ENCODE measurements around the gene TEX36.
"Not testable (repeated sequence)": the region's sequence is repeated elsewhere in the genome, so short reads cannot be mapped to it uniquely, and the experiment has no call there.

The TEX36 gene, protein sequence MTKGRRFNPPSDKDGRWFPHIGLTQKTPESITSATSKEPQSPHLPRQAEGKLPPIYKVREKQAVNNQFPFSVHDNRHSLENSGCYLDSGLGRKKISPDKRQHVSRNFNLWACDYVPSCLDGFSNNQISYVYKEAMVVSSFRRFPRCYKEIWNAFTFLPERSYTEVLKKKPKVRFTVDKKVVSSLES

DNA sequence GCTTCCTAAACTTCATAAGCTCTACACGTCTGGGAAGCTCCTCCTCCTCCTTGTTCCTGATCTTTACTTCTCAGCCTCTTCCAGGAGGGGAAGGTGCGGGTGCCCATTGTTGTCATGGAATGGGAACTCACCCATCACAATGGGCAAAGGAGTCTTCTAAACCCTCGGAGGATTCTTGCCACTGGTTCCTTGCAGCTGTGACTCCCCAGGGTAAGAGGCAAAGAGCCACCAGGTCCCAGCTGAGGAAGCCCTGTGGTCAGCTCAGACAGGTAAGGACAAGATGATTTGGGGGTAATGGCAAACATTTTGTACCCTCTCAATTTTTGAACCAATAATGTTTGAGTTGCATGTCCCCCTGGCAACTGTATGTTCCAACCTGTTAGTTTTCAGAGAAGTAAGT is at the start of gene TEX36:
TEX36 (minus strand) TSS at position 101 of the 400 bp plus-strand sequence. CDS start 174 bp downstream, outside the sequence.
- no peak for DNase-seq

DNA sequence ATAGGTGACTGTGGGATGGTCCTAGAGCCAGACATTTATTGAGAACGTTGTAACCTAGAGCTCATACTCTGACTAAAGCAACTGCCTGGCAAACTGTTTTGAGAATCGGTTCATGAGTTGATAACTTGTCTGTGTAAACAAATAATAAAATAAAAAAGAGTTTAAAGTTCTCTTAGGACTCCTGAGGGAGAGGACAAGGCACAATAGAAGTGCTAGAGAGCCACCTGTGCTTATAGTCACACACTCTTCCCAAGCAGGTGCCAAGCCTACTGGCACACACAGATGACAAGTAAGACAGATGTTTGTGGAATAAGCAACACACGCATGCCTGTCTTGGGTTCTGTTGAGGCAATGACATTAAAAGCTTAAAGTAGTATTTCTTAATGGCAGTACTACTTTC is 44.5 kb upstream of the TEX36 start:
- DNase-seq, result no peak

DNA sequence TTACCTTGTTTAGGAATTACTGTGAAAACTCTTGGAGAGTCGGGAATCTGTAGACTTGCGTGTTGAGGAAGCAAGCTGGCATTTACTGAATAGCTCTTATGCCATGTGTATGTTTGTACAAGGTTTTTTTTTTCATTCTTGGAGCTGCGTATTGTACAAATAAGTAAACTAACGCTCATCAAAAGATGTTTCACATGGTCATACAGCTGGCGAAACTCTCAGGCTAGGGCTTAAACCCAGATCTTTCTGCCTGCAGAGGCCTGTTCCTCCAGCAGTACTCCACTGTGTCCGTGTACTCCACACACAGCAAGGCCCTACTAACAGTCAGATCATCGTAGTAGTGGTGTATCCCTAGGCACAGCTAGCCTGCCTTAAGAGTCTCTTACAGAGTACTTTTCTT is 44.0 kb upstream of the TEX36 start:
- no peak for DNase-seq

DNA sequence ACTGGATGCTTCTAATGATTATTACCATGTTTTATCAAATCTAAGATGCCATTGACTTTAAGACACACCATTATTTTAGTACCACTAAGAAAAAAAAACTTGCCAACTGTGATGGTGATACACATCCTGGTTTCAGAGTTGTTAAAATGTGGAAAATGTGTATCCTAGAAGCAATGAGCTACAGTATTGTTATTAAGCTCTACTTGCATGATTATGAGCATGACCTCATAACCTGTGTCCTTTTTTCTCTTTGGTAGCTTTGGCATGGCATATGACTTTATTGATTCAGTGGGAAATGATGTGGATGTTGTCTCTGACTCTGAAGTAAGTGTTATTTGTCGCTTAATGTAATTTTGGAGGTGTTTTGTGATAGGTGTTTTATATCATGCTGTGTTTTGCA is 39.8 kb upstream of the TEX36 start:
- no peak for DNase-seq

DNA sequence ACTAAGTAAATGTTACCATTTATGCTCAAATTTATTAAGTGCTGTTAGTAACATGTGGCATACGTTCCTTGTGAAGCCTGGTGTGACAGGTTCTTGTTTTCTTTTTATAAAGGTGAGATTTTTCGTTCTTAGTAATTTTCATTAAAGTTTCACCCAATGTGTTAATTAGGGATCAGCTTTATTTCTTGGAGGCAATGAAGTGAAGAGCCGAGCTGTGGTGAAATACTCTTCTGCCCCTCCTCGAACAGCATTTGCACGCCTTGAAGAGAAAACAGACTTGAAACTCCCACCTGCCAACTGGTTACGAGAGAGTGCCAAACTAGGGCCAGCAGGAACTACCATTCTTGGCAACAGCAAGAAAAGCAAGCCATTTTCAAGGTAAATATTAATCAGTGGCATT is 38.1 kb upstream of the TEX36 start:
- DNase-seq, result no peak

DNA sequence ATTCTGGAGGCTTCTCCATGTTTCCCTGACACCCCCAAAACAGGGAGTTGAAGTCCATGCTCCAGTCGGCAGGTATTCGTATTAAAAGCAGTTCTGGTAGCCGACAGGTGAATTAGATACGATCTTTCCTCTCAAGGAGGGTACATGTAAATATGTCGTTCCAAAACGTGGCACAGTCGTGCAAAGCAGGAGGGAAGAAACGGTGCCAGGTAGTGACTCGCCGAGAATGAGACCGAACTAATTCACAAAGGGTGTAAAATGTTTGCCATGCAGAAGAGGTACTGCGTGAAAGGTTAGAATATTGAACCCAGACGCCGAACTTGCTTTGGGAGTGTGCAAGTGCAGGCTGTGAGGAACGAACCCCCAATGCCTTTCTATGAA is 37.0 kb upstream of the TEX36 start:
- DNase-seq, result peak; percentile 29

DNA sequence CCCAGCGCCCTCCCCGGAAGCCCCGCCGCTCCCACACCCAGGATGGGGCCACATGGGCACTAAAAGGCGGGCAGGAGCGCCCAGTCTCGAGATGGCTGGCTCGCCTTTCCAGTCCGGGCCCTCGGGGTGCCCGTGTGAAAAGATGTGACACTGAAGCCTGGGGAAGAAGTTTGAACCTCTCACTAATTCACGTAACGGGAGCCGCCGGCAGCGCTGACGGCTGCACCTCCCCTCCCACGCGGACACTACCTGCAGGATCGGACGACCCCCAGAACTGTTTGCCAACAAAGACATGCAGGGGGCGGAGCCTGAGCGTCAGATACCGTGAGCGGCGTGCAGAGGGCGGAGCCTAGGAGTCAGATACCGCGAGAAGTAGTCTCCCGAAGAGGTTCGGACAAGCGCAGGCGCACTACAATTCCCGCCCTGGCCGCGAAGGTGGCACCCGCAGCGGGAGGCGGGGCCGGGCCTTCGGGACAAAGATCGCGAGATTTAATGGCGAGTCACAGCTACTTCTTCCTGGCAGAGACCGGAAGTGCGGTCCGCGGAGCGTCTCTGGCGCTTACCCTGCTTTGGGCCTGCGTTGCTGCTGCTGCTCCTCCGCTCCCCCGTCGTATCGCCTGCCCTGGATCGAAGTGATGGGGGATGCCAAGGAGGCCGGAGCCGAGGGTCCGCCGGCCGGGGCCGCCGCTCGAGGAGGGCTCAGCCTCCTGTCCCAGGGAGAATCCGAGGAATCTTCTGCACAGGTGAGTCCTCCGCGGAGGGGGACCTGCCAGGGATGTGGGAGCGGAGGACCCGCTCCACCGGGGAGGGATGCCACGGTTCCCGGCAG is 36.4 kb upstream of the TEX36 start, which contains the start of gene EDRF1:
EDRF1 (plus strand) TSS at position 537 of the 829 bp plus-strand sequence; CDS start at position 636, 99 bp downstream.
- DNase-seq, result peak; percentile 99

DNA sequence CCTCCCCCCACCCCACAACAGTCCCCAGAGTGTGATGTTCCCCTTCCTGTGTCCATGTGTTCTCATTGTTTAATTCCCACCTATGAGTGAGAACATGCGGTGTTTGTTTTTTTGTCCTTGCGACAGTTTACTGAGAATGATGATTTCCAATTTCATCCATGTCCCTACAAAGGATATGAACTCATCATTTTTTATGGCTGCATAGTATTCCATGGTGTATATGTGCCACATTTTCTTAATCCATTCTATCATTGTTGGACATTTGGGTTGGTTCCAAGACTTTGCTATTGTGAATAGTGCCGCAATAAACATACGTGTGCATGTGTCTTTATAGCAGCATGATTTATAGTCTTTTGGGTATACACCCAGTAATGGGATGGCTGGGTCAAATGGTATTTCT is 31.8 kb upstream of the TEX36 start:
- DNase-seq, result not testable (repeated sequence)

DNA sequence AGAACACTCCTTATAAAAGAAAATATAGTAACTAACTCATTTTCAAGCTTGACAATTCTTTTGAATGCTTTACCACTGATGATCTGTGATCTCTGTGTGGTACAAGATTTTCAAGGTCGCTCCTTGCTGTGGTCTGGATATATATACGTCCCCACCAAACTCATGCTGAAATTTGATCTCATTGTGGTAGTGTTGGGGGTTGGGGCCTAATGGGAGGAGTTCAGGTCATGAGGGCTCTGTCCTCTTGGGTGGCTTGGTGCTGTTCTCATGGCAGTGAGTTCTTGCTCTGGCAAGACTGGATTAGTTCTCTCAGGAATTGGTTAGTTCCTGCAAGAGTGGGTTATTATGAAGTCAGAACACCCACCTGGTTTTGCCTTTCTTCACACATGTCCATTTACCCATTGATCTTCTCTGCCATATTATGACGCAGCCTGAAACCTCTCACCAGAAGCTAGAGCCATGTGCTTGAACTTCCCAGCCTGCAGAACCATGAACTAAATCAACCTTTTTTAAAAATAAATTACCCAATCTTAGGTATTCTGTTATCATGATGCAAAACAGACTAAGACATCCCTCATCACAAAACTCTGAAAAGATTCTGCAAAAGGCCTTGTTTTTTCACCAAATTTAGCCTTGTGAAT is 28.3 kb upstream of the TEX36 start:
- DNase-seq, result no peak

DNA sequence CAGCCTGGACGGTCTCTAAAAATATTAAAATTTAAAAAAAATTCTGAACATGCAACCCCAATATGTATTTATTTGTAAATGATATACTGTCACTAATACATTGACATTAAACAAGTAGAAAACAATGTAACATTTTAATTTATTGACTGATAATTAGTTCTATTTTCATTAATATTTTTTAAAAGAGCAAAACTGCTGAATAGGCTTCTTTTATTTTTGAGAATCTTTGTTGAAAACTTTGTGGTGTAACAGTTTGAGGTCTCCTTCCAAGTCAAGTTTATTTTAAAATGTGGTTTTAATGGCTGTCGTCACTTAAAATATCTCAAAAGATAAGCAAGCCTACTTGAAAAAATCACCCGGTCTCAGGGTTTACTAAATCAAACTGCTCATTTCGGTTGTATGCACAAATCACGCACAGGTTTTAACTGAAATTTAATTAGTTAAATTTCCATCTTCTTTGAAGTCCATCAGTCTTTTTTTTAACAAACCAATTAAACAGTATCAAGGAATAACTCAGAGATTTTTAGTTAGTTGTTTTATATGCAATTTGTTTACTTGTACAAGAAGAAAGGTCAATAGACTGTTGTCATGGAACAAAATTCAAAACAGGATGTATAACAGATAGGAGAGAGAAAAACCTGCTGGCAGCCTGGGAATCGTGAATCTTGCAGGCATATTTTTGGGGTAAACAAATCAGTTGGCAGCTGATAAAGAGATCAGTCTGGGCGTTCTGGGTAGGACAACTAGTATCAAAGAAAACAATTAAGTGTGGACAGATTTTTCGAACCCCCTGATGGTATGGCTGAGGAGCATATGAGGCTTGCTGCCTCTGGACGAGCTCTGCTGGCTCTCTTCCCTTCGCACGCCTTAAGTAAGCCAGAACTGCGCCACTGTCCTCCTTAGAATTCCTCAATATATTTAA is 26.9 kb upstream of the TEX36 start:
- DNase-seq, result no peak

DNA sequence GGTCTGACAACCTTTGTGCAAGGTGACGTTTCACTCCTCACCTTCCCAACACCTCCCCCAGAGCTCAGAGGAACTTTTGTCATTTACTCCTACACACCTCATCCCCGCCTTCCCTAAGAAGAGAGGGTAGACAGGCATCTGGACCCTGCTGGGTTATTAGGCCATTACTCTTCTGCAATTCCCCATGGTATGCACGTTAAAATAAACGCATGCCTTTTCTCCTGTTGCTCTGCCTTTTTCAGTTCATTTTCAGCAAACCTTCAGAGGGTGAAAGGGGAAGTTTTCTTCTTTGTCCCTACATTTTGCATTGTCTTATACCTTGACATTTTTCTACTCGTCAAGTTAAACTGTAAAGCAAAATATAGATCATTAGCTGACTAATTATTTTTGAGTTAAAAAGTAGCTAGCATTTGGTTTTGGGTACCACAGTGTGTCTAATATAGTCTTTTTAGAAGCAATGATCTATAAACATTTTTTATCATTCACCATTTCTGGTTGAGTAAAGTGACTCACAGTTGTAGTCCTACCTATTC is 26.1 kb upstream of the TEX36 start:
- DNase-seq, result no peak

DNA sequence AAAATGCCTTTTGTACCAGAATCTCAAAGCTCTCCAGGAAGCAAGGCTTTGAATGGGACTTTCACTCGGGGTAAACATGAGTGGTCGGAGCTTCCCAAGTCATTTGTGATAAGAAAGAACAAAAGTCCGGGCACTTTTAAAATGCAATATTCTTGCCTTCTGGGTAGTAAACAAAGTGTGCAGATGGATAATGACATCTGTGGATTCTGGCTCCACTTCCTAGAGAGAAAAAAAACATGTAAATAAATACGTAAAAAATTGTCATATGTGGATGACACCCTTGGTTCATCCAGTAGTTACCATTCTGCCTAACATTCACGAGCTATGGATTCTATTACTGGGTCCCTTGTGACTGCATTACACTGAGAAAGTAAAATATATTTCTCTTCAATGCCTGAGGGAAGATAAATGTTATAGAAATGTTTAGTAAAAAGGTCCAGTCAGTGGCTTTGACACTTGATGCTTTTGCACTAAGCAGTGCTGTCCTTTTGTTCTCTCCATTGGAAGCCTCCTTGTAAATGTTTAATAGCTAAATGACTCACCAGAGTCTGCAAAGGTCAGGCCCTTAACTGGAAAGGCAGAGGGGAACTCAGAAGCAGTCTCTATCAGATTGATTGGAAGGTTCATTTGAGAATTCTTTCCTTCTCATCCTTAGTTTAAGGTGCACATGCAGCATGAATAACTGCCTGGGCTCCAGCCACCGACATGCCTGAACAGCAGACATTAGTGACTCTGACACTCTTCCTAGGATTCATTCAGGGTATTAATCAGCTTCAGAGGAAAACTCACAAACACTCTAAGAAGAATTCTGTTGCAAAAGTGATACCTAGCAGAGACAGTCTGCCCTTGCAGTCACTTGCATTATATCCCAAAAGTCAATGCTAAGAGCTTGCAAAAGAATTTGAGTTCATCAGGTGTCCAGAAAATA is 24.8 kb upstream of the TEX36 start:
- no peak for DNase-seq

DNA sequence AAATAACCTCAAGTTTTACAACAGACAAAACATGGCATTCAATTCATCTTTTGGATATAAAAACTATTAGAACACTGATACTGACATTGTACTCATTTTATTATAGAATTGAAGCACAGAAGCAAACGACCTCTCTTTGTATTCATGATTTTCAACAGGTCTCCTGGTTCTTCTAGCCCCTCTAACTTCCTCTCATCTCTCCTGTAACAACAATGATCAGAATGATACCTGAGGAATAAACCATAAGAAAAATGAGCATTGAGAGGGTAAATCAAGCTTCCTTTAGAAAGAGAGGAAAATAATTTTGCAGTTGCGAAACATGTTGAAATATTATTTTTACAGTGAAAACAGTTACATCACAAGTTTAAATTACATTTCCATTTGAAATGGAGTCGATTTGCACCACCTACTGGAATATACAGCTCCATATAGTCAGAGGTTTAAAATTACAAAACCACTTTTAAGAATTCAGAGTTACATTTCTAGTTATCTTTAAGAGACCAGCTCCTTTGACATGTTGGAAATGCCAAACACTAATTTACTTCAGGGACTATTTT is 17.5 kb upstream of the TEX36 start:
- peak; percentile 7 for DNase-seq

DNA sequence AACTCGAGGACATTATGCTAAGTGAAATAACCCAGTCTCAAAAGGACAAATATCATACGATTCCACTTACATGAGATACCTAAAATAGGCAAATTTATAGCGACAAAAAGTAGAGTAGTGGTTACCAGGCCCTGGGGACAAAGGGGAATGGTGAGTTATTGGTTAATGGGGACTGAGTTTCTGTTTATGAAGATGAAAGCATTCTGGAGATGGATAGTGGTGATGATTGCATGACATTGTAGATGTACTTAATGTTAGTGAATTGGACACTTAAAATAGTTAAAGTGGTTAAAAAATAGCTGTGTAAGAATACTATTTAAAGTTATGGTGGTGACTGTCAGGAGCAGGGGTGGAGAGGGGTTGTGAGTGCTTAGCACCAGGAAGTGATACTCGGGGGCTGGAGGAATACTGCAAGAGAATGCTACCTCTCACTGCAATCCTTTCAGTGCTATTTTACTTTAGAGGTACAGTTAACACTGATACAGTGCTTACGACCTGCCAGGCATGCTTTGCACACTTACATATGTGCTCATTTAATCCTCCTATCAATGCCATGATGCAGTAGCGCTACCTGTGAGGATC is 16.7 kb upstream of the TEX36 start:
- DNase-seq, result no peak

DNA sequence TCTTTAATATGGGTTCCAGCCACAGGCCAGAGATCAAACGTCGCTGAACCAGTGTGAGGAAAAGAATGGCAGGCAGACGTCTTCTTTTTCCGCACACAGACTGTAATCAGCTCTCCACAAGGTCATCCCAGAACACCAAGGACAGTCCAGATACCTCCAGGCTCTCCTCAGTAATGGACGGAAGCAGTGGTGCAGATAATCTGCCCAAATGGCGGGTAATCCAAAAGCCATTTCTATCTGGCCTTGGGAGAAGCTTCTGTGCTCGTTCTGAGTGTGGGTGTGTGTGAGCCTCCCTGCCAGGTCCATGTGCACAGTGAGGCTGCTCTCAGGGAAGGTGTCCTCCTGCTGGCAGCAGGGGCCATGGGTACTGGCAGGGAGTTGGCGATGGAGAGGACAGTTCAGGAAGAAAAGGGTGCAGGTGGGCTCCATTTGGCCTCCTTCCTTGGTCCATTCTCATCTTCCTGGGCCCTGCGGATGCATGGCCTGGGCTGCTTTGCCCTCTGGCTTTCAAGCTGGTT is 15.6 kb upstream of the TEX36 start:
- DNase-seq, result no peak

DNA sequence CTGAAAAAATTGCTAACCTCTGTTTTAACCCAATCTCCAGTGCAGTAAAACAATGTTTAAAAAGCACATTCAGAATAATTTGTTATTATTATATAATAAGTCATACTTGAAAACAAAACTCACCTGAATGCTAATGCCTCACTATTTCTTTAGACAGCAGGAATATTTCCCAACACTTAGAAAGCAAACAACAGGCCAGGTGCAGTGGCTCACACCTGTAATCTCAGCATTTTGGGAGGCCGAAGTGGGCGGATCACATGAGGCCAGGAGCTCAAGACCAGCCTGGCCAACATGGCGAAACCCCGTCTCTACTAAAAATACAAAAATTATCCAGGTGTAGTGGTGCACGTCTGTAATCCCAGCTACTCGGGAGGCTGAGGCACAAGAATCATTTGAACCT is 13.9 kb upstream of the TEX36 start:
- not testable (repeated sequence) for DNase-seq

DNA sequence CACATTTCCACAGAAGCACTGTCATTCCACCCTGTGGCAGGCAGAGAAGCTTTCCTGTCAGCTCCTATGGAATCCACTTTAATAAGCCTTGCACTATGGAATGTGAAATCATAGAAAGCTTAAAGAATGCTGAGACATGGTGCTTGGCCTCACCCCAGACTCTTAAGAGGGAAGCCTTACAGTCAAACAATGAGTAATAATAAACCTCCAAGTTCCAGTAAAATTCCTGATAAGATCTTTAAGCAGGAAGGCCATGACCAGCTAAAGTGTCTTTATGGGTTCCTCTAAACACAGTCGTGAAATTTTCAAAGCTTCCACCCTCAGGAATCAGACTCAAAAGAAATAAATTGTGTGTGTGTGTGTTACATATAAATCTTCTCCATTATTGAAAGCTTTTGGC is 11.9 kb upstream of the TEX36 start:
- DNase-seq, result no peak

DNA sequence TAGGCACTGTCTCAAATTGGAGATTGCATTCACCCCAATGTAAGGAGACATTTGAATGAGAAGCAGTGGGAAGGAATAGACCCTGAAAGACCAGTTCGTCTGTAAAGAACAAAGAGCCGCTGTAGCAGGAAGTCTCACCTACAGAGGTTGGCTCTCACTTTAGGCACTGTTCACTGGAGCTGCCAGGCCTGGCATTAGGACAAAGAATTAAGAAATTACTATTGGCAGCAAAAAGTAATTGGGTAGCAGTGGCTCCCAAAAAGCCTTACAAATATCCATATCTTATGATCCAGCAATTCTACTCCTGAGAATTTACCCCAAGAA is 10.5 kb upstream of the TEX36 start:
- no peak for DNase-seq

DNA sequence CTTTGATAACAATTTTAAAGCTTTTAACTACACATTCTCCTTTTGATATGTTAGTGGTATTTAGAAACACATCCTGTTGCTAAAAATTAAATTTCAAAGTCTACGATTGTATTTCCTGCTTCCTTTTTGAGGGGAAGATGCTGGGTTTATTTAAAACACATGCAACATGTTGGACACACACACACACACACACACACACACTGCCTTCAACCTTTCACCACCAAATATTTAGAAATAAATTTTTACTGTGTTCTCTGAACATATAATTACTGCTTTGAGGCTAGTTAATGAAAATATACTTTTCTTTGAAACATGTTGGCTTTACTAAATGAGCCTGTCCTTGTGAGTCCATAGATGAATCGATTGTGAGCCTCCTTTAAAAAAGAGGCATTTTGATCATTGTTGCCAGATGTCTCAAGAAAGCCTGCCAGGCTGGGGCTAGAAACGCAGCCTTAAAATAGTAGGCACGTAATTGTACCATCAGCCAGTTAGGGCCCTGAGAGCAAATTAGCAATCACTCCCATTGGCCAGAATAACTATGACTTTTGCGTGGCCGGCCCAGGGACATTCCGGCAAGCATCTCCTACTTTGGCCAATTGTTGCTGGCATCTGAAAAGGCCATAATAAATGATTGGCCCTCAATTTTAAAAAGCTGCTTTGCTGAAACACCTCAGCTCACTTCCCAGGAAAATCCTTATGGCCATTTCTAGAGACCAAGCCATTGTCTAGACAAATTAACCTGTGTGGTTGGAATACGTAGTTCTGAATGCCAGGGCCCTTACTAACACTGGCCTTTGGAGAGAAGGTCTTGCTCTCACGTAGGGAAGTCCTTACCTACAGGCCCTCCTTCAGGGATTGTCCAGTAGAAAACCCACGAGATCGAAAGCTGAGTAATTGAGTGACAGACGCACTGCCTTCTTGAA is 9.9 kb upstream of the TEX36 start:
- DNase-seq, result no peak

DNA sequence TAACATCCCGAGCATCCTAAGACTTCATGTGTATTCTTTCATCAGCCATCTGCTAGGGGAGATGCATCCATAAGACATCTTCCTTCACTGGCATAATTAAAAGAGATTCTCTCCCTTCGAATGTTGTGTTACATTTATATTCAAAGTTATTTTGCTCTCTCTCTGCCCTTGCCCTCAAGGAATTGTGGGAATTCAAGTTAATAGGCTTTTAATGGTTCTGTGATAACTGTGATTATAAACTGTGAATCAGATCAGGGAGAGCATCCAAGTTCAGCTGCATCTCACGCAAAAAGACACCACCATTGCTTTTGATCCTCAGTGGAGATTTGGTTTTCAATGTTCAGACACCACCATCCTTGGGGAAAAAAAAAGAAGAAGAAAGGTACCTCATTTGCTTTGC is 9.2 kb upstream of the TEX36 start:
- no peak for DNase-seq
